ENCODE data around the gene HEATR3. TPM values are rescaled to one million over a fixed set of nuclear protein-coding genes. Genes with fewer than 3 reads are reported as not detected.

The HEATR3 gene
- total and polyA plus RNA-seq, 2 of the 8 experiments (the other 6 are each of a cell fraction or from before 2014, with no cell fraction given) = 13.0 to 29.2 TPM

GRCh38 chr16:50065624-50066481 lies at the start of gene HEATR3 (continued):
- TF ChIP-seq RNF2 (IDR thresholded peaks at IDR 0.05; ENCODE audit: borderline replicate concordance, low read depth, low read length, missing control alignments, poor library complexity, severe bottlenecking) (no peak), KDM5A (IDR thresholded peaks at IDR 0.05; ENCODE audit: low read length) (no peak), ATF2 (IDR thresholded peaks at IDR 0.05; ENCODE audit: low read length) (no peak), TAF7 (optimal IDR thresholded peaks at IDR 0.05; ENCODE audit: borderline replicate concordance, low read depth, low read length) (peak; percentile 29), PHF8 (conservative IDR thresholded peaks at IDR 0.05; ENCODE audit: low read depth, low read length) (peak; percentile 78), CBX5 (IDR thresholded peaks at IDR 0.05; ENCODE audit: low read depth, low read length) (no peak), HDAC6 (IDR thresholded peaks at IDR 0.05; ENCODE audit: low read depth, low read length) (no peak), EP300 (IDR thresholded peaks at IDR 0.05; ENCODE audit: borderline replicate concordance in 1 of 2, low read depth in 2 of 2, low read length in 2 of 2) (no peak), USF2 (IDR thresholded peaks at IDR 0.05; ENCODE audit: low read length) (no peak)
